Activated B cell treated with CpG ODN at 0.5 μM for 24 hours (primary cell): ENCODE data around the gene ACSL1. TPM values are rescaled to one million over a fixed set of nuclear protein-coding genes. Genes with fewer than 3 reads are reported as not detected.

Experiments
- ATAC-seq: fragments of 200-7000 bp; cut with Tn5 transposase; one replicate; pipeline ENCODE4 v1.10.0; 2021; ENCODE audit warnings: low read depth, mild to moderate bottlenecking, moderate library complexity
- CTCF ChIA-PET: fragments of 350-600 bp; sonication (Branson Sonifier 250); formaldehyde crosslinking; loops from one replicate; lab custom pipeline; 2021; ENCODE audit warnings: antibody characterized with exemption; lab: Charles Lee
- POLR2A ChIA-PET: fragments of 350-600 bp; sonication (Branson Sonifier 250); formaldehyde crosslinking; loops from one replicate; lab custom pipeline; 2021; ENCODE audit warnings: antibody characterized with exemption; lab: Charles Lee
- DNase-seq: peaks from one replicate; pipeline ENCODE4 v3.0.0; 2022
- H3K27ac Mint-ChIP-seq: one replicate; pipeline ENCODE4 v1.8.0; 2020; ENCODE audit warnings: mixed read lengths
- H3K27me3 Mint-ChIP-seq: one replicate; pipeline ENCODE4 v1.8.0; 2021; ENCODE audit warnings: mixed read lengths
- H3K36me3 Mint-ChIP-seq: one replicate; pipeline ENCODE4 v1.8.0; 2021; ENCODE audit warnings: low read depth, mixed read lengths
- H3K4me1 Mint-ChIP-seq: one replicate; pipeline ENCODE4 v1.8.0; 2021; ENCODE audit warnings: mixed read lengths
- H3K4me3 Mint-ChIP-seq: one replicate; pipeline ENCODE4 v1.8.0; 2020; ENCODE audit warnings: mild to moderate bottlenecking, mixed read lengths
- H3K9me3 Mint-ChIP-seq: one replicate; pipeline ENCODE4 v1.8.0; 2020; ENCODE audit warnings: mixed read lengths
- intact Hi-C: fragments of 100-400 bp; cut with micrococcal nuclease; formaldehyde crosslinking; loops from one replicate; pipeline ENCODE4 v1.15.1; 2024
- total RNA-seq: library from RNA; stranded (reverse); gene quantifications from 2 replicates; pipeline ENCODE4 v1.2.3, GENCODE V29; 2022
- TF ChIP-seq, protein P1 (sequence below): fragments of 200-600 bp; IDR thresholded peaks from one replicate; pipeline ENCODE4 v1.8.0; 2022; ENCODE audit warnings: antibody characterized with exemption, mild to moderate bottlenecking

The ACSL1 gene
- total RNA-seq, 1 donor from 2014 or later = 47.0 TPM

DNA sequence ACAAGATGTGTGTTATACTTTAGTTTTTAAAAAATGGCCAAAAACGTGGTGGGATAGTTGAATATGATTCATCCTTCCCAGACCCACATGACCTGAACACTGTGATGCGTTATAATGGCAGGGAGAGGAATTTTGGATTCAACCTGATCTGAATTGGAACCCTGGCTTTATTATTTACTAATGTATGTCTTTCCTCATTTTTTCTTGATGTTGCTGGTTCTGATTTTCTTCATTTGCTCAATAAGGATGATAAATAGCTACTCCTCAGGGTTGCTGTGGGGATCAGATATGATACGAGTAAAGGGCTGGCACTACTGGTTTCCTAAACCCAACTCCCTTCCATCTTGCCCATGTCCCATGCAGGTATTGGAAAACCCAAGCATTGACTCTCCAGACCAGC, 24.2 kb upstream of the ACSL1 start:
- TF ChIP-seq, protein P1, sequence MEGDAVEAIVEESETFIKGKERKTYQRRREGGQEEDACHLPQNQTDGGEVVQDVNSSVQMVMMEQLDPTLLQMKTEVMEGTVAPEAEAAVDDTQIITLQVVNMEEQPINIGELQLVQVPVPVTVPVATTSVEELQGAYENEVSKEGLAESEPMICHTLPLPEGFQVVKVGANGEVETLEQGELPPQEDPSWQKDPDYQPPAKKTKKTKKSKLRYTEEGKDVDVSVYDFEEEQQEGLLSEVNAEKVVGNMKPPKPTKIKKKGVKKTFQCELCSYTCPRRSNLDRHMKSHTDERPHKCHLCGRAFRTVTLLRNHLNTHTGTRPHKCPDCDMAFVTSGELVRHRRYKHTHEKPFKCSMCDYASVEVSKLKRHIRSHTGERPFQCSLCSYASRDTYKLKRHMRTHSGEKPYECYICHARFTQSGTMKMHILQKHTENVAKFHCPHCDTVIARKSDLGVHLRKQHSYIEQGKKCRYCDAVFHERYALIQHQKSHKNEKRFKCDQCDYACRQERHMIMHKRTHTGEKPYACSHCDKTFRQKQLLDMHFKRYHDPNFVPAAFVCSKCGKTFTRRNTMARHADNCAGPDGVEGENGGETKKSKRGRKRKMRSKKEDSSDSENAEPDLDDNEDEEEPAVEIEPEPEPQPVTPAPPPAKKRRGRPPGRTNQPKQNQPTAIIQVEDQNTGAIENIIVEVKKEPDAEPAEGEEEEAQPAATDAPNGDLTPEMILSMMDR = no peak
- CTCF ChIA-PET = no interaction called here
- no peak for DNase-seq
- peaks cover 27% of the 10 kb centered on the region for H3K4me1 Mint-ChIP-seq
- no peaks in the 10 kb centered on the region for H3K27me3 Mint-ChIP-seq
- no peaks in the 10 kb centered on the region for H3K36me3 Mint-ChIP-seq
- POLR2A ChIA-PET = interaction anchor here (0.7 to 10.6 kb wide), 7 partner anchors 14 to 200 kb away, joined by 3 to 126 read pairs (median 3); partner anchors contain the start of genes ACSL1, CASP3 and PRIMPOL
- no peak for ATAC-seq
- intact Hi-C loops = loop anchor here (2.0 to 10.0 kb wide), 7 partner anchors 25 to 545 kb away; partner anchors contain the start of genes ACSL1, ANKRD37, CENPU and CFAP97
- no peak overlapping the region for H3K4me3 Mint-ChIP-seq
- no peaks in the 10 kb centered on the region for H3K9me3 Mint-ChIP-seq
- no peak overlapping the region for H3K27ac Mint-ChIP-seq

DNA sequence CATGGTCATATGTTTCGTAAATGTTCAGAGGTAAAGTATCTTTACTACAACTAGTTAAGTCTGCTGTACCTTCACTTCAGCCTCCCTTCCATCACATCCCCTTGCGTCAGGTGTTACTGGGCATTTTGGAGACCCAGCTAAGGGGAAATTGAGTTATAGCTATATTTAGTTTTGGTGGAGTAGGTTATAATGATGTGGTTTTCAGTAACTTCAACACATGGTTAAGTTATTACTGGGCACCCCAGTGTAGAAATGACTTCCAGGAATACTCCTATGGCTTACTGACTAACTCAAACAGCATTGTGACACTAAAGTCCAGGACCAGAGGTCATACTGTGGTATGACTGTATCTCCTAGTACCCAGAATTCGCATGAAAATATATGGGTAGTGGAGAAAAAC, 23.4 kb upstream of the ACSL1 start:
- ATAC-seq (no peak), DNase-seq (no peak)
- no peaks in the 10 kb centered on the region for H3K9me3 Mint-ChIP-seq
- H3K36me3 Mint-ChIP-seq = no peaks in the 10 kb centered on the region
- no peaks in the 10 kb centered on the region for H3K27me3 Mint-ChIP-seq
- TF ChIP-seq, protein P1 = no peak
- CTCF ChIA-PET = no interaction called here
- no peak overlapping the region for H3K4me3 Mint-ChIP-seq
- H3K4me1 Mint-ChIP-seq = peaks cover 18% of the 10 kb centered on the region
- POLR2A ChIA-PET = interaction anchor here (0.7 to 10.6 kb wide), 4 partner anchors 23 to 200 kb away, joined by 3 to 126 read pairs (median 4); partner anchors contain the start of genes ACSL1, CASP3 and PRIMPOL
- no peak overlapping the region for H3K27ac Mint-ChIP-seq
- intact Hi-C loops = no loop called here

DNA sequence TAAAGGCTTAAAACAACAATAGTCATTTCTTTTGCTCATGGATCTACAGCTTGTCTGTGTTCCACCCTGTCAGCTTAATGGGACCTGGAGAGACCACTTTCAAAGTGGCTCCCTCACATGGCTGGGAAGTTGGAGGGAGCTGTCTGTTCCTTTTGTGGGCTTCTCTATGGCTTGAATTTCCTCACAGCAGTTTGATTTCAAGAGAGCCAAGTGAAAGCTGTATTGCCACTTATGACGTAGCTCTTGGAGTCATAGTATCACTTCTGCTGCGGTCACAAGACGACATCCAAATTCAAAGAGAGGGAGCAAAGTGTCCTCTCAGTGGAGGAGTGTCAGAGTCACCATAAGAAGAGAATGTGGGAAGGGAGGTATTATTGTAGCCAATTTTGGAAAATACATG, 22.7 kb upstream of the ACSL1 start:
- Mint-ChIP-seq H3K27me3 (no peaks in the 10 kb centered on the region), H3K36me3 (no peaks in the 10 kb centered on the region), H3K4me1 (peaks cover 17% of the 10 kb centered on the region), H3K9me3 (no peaks in the 10 kb centered on the region), H3K4me3 (peak overlapping the region; percentile 58), H3K27ac (peak overlapping the region; percentile 62)
- TF ChIP-seq, protein P1 = no peak
- intact Hi-C loops = no loop called here
- ChIA-PET POLR2A (interaction anchor here (1.4 to 10.6 kb wide), 2 partner anchors 23 to 49 kb away, joined by 4 to 126 read pairs; partner anchors contain the start of gene ACSL1), CTCF (no interaction called here)
- no peak for ATAC-seq
- DNase-seq = no peak

DNA sequence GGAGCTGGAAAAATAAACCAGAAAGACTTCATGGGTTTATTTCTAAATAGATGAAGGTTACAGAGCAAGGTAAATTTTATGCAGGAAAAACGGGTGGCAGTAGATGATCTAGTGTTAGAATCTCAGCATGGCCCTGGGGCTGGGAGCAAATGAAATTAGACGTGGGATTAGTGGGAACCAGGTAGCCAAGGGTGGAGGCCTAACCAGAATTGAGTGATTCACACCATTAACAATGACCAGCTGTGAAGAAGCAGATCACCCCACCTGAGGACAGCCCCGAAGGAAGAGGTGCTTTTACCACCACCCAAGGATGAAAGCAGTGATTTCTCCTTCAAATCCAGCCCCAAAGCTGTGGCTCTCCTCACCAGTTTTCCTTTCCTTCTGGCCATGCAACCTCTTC, 20.8 kb upstream of the ACSL1 start:
- POLR2A ChIA-PET = interaction anchor here (0.7 kb wide), 1 partner anchor 412 kb away, joined by 3 read pairs; no protein-coding TSS in a partner anchor
- no peak for ATAC-seq
- Mint-ChIP-seq H3K4me1 (peaks cover 17% of the 10 kb centered on the region), H3K4me3 (no peak overlapping the region), H3K27me3 (no peaks in the 10 kb centered on the region), H3K36me3 (no peaks in the 10 kb centered on the region), H3K9me3 (no peaks in the 10 kb centered on the region), H3K27ac (no peak overlapping the region)
- CTCF ChIA-PET = no interaction called here
- DNase-seq = no peak
- intact Hi-C loops = no loop called here
- TF ChIP-seq, protein P1 = no peak

DNA sequence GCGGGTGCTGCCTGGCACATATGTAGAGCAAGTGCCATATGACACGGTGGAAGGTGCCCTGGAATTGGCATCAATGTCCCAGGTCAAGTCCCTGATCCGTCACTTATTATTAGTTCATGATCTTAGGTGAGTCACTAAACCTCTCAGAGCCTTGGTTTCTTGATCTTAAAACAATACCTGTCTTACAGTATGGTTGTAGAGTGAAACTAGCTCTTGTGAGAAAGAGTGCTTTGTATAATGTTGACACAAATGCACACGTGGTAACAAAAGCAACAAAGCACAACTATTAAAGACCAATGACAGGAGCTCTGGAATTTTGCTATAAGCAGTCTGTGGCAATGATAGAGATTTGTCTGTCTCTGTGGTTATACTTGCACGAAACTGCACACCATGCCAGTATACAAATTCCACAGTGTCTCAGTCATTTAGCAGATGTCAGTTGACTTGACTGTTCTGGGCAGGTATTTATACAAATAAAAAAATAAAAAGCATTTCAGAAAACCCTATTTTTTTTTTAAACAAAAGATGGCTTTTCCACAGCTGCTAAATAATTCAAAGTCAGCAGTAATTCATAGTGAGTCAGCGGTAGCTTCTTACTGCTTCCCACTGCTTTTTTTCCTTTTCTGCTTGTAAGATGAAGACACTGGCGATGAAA, 19.7 kb upstream of the ACSL1 start:
- ChIA-PET POLR2A (interaction anchor here (0.7 to 1.6 kb wide), 3 partner anchors 19 to 411 kb away, joined by 3 to 7 read pairs (median 5); no protein-coding TSS in a partner anchor), CTCF (no interaction called here)
- no peak for ATAC-seq
- no peak overlapping the region for H3K4me3 Mint-ChIP-seq
- no peaks in the 10 kb centered on the region for H3K36me3 Mint-ChIP-seq
- TF ChIP-seq, protein P1 = no peak
- no peaks in the 10 kb centered on the region for H3K27me3 Mint-ChIP-seq
- intact Hi-C loops = no loop called here
- H3K4me1 Mint-ChIP-seq = peaks cover 17% of the 10 kb centered on the region
- H3K27ac Mint-ChIP-seq = no peak overlapping the region
- no peak for DNase-seq
- H3K9me3 Mint-ChIP-seq = no peaks in the 10 kb centered on the region
